ENCODE results near the gene S100A6.
A peak's percentile ranks its signal among the peaks of the same experiment; 100 is the strongest.

DNA sequence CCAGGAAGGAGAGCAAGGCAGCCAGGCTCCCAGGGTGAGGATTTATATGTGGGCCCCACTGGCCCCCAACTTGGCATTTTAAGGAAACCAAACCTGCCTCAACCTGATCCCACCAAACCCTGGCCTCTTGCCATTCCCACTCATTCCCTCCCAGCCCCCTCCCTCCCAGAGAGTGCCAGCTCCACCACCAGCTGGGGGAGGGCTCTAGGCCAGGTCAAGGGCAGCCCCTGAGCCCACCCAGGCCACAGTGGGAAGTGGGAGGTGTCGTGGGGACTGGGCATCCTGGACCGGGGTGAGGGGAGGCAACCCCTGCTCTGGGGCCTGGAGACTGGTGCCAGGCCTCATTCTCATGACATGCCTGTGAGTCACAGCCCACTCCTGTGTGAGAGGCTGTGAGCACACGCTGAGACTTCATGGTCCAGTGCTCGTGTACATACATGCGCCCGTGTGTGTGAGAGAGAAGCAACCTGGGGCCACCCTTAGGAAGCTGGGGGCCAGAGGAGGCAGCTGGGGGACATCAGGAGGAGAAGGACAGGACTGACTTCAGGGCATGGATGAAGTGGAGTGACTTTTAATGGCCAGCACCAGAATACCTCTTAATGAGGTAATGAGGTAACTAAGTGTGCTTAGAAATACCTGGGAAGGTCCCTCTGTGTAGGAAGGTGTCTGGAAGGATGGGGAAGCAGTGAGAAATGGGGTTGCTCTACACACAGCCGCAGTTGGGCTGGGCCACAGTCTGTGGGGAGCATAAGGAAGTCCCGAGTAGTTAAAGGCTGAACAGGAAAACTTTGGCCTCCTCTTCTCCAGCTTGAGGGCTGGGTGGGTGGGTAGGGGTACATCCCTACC is 30.0 kb upstream of the S100A6 start, which contains the start of gene S100A2:
- TF ChIP-seq, protein P1, sequence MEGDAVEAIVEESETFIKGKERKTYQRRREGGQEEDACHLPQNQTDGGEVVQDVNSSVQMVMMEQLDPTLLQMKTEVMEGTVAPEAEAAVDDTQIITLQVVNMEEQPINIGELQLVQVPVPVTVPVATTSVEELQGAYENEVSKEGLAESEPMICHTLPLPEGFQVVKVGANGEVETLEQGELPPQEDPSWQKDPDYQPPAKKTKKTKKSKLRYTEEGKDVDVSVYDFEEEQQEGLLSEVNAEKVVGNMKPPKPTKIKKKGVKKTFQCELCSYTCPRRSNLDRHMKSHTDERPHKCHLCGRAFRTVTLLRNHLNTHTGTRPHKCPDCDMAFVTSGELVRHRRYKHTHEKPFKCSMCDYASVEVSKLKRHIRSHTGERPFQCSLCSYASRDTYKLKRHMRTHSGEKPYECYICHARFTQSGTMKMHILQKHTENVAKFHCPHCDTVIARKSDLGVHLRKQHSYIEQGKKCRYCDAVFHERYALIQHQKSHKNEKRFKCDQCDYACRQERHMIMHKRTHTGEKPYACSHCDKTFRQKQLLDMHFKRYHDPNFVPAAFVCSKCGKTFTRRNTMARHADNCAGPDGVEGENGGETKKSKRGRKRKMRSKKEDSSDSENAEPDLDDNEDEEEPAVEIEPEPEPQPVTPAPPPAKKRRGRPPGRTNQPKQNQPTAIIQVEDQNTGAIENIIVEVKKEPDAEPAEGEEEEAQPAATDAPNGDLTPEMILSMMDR (IDR thresholded peaks at IDR 0.05): no peak
- TF ChIP-seq POLR2A (IDR thresholded peaks at IDR 0.05) (no peak), EP300 (IDR thresholded peaks at IDR 0.05) (no peak), POLR2AphosphoS5 (IDR thresholded peaks at IDR 0.05) (peak in 2 of 3 donors; percentile 45 to 71)
